Keratinocyte (primary cell): Measurements from ENCODE around the gene ATRNL1. TPM values are rescaled to one million over a fixed set of nuclear protein-coding genes. Genes with fewer than 3 reads are reported as not detected.
A peak's percentile ranks its signal among the peaks of the same experiment; 100 is the strongest.

Experiments used
- DNase-seq: peaks from one replicate; pipeline ENCODE4 v3.0.0-alpha.2; 2011; ENCODE audit warnings: low read depth, missing footprints, low spot score
- FAIRE-seq: peaks from 2 replicates; lab custom pipeline; 2011; peaks lifted over from hg19 to GRCh38; lab: Jason Lieb, UNC
- H2AFZ ChIP-seq: 2 replicates; pipeline ENCODE4 v1.6.0; 2012; ENCODE audit warnings: low read length, control low read depth, inconsistent platforms; ENCODE audit not compliant: control insufficient read depth
- H3K27ac ChIP-seq: 2 replicates; pipeline ENCODE4 v1.5.1; 2011; ENCODE audit warnings: low read length; ENCODE audit not compliant: control insufficient read depth, insufficient read depth
- H3K27me3 ChIP-seq: 3 replicates; pipeline ENCODE4 v1.6.0; 2011; ENCODE audit warnings: low read length; ENCODE audit not compliant: control insufficient read depth, insufficient read depth; ENCODE audit errors: extremely low read depth
- H3K36me3 ChIP-seq, 2 experiments: 2 replicates in 1 of 2; 3 replicates in 1 of 2; pipeline ENCODE4 v1.5.1; 2011; ENCODE audit warnings: low read length in 2 of 2, mild to moderate bottlenecking in 1 of 2; ENCODE audit not compliant: control insufficient read depth in 2 of 2, insufficient read depth in 2 of 2; ENCODE audit errors: extremely low read depth in 1 of 2
- H3K4me1 ChIP-seq: 3 replicates; pipeline ENCODE4 v1.5.1; 2011; ENCODE audit warnings: low read length; ENCODE audit not compliant: control insufficient read depth, insufficient read depth; ENCODE audit errors: extremely low read depth
- H3K4me2 ChIP-seq: 3 replicates; pipeline ENCODE4 v1.6.0; 2011; ENCODE audit warnings: low read depth, low read length; ENCODE audit not compliant: control insufficient read depth, insufficient read depth; ENCODE audit errors: extremely low read depth
- H3K4me3 ChIP-seq, 3 experiments: fragments of 200-600 bp in 1 of 3; sonication (generic) in 1 of 3; 2 replicates in 2 of 3; 3 replicates in 1 of 3; pipeline ENCODE4 v1.5.1; 2011 to 2016; ENCODE audit warnings: low read length in 3 of 3, mild to moderate bottlenecking in 3 of 3, control low read depth in 2 of 3, inconsistent platforms in 1 of 3, low read depth in 1 of 3, mixed read lengths in 1 of 3, mixed run types in 1 of 3, moderate library complexity in 1 of 3; ENCODE audit not compliant: control insufficient read depth in 2 of 3, insufficient read depth in 2 of 3; ENCODE audit errors: extremely low read depth in 1 of 3
- H3K79me2 ChIP-seq: 2 replicates; pipeline ENCODE4 v1.6.0; 2012; ENCODE audit warnings: low read length; ENCODE audit not compliant: control insufficient read depth, insufficient read depth
- H3K9ac ChIP-seq: 3 replicates; pipeline ENCODE4 v1.6.0; 2011; ENCODE audit warnings: low read length; ENCODE audit not compliant: control insufficient read depth, insufficient read depth; ENCODE audit errors: extremely low read depth
- H3K9me1 ChIP-seq: 3 replicates; pipeline ENCODE4 v1.6.0; 2011; ENCODE audit warnings: low read length; ENCODE audit not compliant: control insufficient read depth, insufficient read depth; ENCODE audit errors: extremely low read depth
- H3K9me3 ChIP-seq: 2 replicates; pipeline ENCODE4 v1.5.1; 2012; ENCODE audit warnings: low read depth, low read length; ENCODE audit not compliant: control insufficient read depth
- H4K20me1 ChIP-seq: 3 replicates; pipeline ENCODE4 v1.6.0; 2011; ENCODE audit warnings: low read length; ENCODE audit not compliant: control insufficient read depth, insufficient read depth; ENCODE audit errors: extremely low read depth
- CTCF ChIP-seq, 3 experiments: IDR thresholded peaks in 1 of 3; conservative IDR thresholded peaks in 1 of 3; optimal IDR thresholded peaks in 1 of 3; 2 replicates in 2 of 3; 3 replicates in 1 of 3; pipeline versions ENCODE3 to v1.5.1; 2011; ENCODE audit warnings: low read length in 3 of 3, mild to moderate bottlenecking in 3 of 3, moderate library complexity in 2 of 3, control low read depth in 1 of 3, inconsistent platforms in 1 of 3; ENCODE audit not compliant: insufficient read depth in 2 of 3; ENCODE audit errors: extremely low read depth in 1 of 3
- EZH2 ChIP-seq: IDR thresholded peaks from one replicate; pipeline ENCODE4 v1.6.1; 2012; ENCODE audit warnings: inconsistent platforms, mild to moderate bottlenecking, low read length, moderate library complexity
- dilution Hi-C: fragments of 300-500 bp; cut with MboI; formaldehyde crosslinking; loops from one replicate; pipeline ENCODE4 v1.7.0; 2020; ENCODE audit warnings: low sequenced_read_pairs; ENCODE audit not compliant: extremely low pct_ligation_motif_present
- polyA plus RNA-seq, 5 experiments: library from polyadenylated mRNA; depleted of rRNA in 3 of 5; stranded (reverse) in 3 of 5; stranded (forward) in 1 of 5; unstranded in 1 of 5; fragments of >200 nt; gene quantifications; 1 replicate in 1 of 5; 2 replicates in 3 of 5; 3 replicates in 1 of 5; pipeline versions ENCODE4 v1.2.1 to v1.2.3, GENCODE V29; 2011 to 2012; ENCODE audit warnings: missing spikeins in 2 of 5, low read depth in 1 of 5, low replicate concordance in 1 of 5

The ATRNL1 gene
- polyA plus RNA-seq, 1 donor (not counting 4 experiments of a cell fraction or from before 2014, with no cell fraction given) = 0.07 TPM

GRCh38 chr10:115771755-115772154, 678.6 kb downstream of the ATRNL1 start:
- H3K36me3 ChIP-seq = no peaks in the 10 kb centered on the region
- no peak overlapping the region for H2AFZ ChIP-seq
- H3K9me1 ChIP-seq = no peaks in the 10 kb centered on the region
- no peak overlapping the region for H3K27ac ChIP-seq
- no peaks in the 10 kb centered on the region for H3K9me3 ChIP-seq
- FAIRE-seq (no peak), DNase-seq (no peak)
- no peak for TF ChIP-seq EZH2
- dilution Hi-C loops = no loop called here
- no peaks in the 10 kb centered on the region for H3K79me2 ChIP-seq
- no peaks in the 10 kb centered on the region for H3K27me3 ChIP-seq
- H3K4me3 ChIP-seq = no peak overlapping the region
- H3K4me1 ChIP-seq = peaks cover 6% of the 10 kb centered on the region
- H3K9ac ChIP-seq = no peak overlapping the region
- H3K4me2 ChIP-seq = no peak overlapping the region
- H4K20me1 ChIP-seq = no peaks in the 10 kb centered on the region

GRCh38 chr10:115772606-115773005, 679.4 kb downstream of the ATRNL1 start:
- no peak overlapping the region for H3K9ac ChIP-seq
- peak; percentile 23 for FAIRE-seq
- no peak overlapping the region for H3K27ac ChIP-seq
- H3K4me3 ChIP-seq = no peak overlapping the region
- H2AFZ ChIP-seq = no peak overlapping the region
- no peaks in the 10 kb centered on the region for H3K79me2 ChIP-seq
- peaks cover 6% of the 10 kb centered on the region for H3K4me1 ChIP-seq
- H3K27me3 ChIP-seq = no peaks in the 10 kb centered on the region
- DNase-seq = no peak
- H3K9me3 ChIP-seq = no peaks in the 10 kb centered on the region
- dilution Hi-C loops = no loop called here
- H3K4me2 ChIP-seq = no peak overlapping the region
- H3K36me3 ChIP-seq = no peaks in the 10 kb centered on the region
- TF ChIP-seq EZH2 (no peak), CTCF (optimal IDR thresholded peaks at IDR 0.05 in 1 of 3, IDR thresholded peaks at IDR 0.05 in 1 of 3, conservative IDR thresholded peaks at IDR 0.05 in 1 of 3; ENCODE audit: extremely low read depth in 1 of 3, insufficient read depth in 2 of 3, low read length in 3 of 3) (no peak)
- H3K9me1 ChIP-seq = no peaks in the 10 kb centered on the region
- no peaks in the 10 kb centered on the region for H4K20me1 ChIP-seq

GRCh38 chr10:115773832-115774231, 680.7 kb downstream of the ATRNL1 start:
- Histone ChIP-seq H3K9ac (no peak overlapping the region), H3K9me3 (no peaks in the 10 kb centered on the region), H3K27ac (no peak overlapping the region), H4K20me1 (no peaks in the 10 kb centered on the region), H3K27me3 (no peaks in the 10 kb centered on the region), H2AFZ (no peak overlapping the region), H3K4me2 (no peak overlapping the region), H3K9me1 (no peaks in the 10 kb centered on the region), H3K79me2 (no peaks in the 10 kb centered on the region), H3K36me3 (no peaks in the 10 kb centered on the region), H3K4me1 (peaks cover 6% of the 10 kb centered on the region), H3K4me3 (no peak overlapping the region)
- TF ChIP-seq EZH2 = no peak
- TF ChIP-seq CTCF (optimal IDR thresholded peaks at IDR 0.05 in 1 of 3, IDR thresholded peaks at IDR 0.05 in 1 of 3, conservative IDR thresholded peaks at IDR 0.05 in 1 of 3; ENCODE audit: extremely low read depth in 1 of 3, insufficient read depth in 2 of 3, low read length in 3 of 3) = no peak
- DNase-seq = no peak
- dilution Hi-C loops = no loop called here
- no peak for FAIRE-seq
